ENCODE measurements around the gene KCNAB1.

DNA sequence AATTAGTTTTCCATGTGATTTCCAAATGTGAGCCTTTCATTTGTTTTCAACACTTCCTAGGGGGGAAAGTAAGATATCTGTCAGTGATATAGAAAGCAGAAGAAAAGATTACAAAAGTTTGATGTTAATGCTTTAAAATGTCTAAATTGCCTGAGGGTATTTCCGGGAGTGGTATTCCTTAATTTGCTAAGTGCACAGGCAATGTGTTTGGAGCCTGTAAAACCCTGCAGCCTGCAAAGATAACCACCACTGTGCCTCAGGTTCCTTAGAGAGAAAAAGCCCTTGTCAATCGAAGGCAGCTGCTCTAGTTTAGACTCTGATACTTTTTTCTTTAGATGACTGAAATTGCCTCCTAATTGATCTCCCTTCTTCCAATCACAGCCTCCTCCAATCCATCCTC, 279.7 kb downstream of the KCNAB1 start:
- TF ChIP-seq EZH2 (IDR thresholded peaks at IDR 0.05; ENCODE audit: low read length, unreplicated experiment), result no peak
- TF ChIP-seq, protein P1, sequence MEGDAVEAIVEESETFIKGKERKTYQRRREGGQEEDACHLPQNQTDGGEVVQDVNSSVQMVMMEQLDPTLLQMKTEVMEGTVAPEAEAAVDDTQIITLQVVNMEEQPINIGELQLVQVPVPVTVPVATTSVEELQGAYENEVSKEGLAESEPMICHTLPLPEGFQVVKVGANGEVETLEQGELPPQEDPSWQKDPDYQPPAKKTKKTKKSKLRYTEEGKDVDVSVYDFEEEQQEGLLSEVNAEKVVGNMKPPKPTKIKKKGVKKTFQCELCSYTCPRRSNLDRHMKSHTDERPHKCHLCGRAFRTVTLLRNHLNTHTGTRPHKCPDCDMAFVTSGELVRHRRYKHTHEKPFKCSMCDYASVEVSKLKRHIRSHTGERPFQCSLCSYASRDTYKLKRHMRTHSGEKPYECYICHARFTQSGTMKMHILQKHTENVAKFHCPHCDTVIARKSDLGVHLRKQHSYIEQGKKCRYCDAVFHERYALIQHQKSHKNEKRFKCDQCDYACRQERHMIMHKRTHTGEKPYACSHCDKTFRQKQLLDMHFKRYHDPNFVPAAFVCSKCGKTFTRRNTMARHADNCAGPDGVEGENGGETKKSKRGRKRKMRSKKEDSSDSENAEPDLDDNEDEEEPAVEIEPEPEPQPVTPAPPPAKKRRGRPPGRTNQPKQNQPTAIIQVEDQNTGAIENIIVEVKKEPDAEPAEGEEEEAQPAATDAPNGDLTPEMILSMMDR (conservative IDR thresholded peaks at IDR 0.05; ENCODE audit: low read depth, low read length), result no peak
- no peak for TF ChIP-seq EZH2phosphoT487 (IDR thresholded peaks at IDR 0.05; ENCODE audit: borderline replicate concordance, low read length)

Measured in PC-3 (cell line).